GM21717 (cell line): Measurements from ENCODE around the gene TMEM11.

Experiments used
- ATAC-seq: cut with Tn5 transposase; IDR thresholded peaks from one replicate; pipeline ENCODE4 v1.9.1; 2021; ENCODE audit warnings: mild to moderate bottlenecking, moderate library complexity; ENCODE audit not compliant: unreplicated experiment

TMEM11 gene

DNA sequence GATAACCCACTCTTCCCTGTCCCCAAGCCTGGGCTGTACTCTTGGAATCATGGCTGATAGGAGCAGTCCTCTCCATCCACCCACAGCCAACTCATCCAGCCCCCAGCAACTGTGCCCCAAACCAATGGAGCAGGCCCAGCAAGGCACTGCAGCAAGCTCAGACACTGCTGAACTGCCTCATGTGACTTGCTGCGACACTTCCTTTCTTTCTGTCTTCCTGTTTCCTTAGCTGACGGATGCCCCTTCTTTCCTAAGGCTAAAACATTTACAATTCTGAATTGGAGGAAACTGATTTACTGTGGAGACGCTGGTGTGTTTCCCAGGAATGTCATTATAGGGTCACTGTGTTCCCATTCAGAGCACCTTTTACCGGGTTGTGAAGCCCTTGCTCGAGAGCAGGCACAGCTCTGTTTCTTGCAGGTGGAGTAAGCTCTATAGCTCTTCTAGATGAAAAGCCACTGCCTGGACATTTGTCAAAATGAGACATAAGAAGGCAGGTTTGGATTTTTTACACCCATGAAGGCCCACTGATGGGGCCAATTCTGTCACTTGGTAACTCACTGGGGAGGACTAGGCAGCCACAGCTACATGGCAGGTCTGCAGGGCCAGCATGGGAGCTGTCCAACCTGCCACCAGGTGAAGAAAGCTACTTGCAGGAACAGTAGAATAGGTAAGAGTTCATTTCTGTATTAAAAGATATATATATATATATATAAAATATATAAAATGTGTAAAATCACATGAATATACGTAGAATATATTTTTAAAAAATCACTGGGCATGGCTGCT is 27.4 kb downstream of the TMEM11 start:
- no peak for ATAC-seq

DNA sequence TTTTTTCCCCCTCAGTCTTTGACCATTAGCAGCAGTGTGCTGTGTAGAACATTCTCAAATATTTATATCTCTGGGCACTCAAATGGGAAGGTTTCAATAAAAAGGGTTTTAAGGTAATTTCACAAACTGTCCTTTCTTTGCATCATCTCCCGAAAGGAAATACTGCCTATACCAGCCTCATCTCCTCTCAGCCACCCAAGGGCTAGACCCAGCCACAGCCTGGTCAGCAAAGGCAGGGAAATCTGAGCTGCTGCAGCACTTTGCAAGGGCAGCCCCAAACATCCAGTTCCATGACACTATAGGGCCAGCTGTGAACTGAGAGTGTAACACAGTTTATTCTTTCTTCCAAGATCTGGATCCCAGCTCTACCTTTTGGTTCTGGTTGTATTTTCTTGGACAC is 28.9 kb downstream of the TMEM11 start:
- no peak for ATAC-seq

DNA sequence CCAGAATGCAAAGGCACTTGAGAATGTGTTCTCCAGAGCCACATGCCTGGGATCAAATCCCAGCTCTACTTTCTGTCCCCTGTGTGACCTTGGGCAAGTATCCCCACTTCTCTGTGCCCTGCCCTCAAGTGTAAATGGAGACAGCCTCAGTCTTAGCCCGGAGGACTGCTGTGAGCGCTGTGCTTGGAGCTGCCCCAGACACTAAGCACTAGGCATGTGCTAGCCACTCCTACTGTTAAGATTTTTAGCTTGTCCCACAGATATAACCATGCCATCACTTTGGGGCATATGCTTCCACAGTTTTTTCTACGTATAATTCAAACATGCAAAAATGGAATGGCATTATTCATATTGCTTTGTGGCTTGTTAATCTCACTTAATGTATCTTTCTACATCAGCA is 29.4 kb downstream of the TMEM11 start:
- no peak for ATAC-seq

DNA sequence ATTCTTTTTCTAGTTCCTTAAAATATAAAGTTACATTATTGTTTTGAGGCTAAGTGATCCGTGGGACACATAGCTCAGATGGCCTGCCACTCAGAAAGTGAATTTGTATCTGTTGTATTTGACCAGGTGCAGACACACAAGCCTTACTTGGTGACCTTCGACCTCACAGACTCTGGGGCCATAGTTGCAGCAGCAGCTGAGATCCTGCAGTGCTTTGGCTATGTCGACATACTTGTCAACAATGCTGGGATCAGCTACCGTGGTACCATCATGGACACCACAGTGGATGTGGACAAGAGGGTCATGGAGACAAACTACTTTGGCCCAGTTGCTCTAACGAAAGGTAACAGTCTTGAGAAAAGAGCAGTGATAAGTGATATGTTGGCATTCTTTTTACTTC is 30.5 kb downstream of the TMEM11 start:
- no peak for ATAC-seq

DNA sequence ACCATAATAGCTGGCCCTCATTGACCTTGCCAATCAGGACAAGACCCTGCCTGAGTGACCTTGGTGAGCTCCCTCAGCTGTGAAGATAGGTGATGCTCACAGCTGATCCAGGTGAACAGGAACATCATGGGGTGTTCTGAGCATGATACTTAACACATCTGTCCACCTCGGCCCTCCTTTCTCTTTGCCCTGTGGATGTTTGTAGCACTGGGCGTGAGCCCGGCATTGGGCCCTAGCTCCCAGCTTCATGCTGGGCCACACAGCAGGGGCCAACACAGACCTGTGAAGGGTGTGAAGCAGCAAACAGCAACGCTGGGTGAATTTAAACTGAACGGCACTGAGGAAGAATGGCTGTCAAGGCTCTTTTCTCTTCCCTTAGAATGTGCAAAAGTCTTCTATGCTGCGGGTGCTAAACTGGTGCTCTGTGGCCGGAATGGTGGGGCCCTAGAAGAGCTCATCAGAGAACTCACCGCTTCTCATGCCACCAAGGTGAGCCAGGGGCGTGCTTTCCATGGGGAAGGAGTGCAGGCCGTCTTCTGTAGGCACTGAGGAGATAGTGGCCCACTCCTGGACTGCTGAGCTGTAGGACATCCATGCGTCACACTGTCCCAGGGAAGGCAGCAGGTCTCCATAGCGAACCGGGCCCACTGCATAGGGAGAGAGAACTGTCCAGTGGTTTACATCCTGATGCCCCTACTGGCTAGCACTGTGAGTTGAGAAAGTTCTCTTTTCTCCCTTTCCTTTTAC is 35.9 kb downstream of the TMEM11 start:
- no peak for ATAC-seq

DNA sequence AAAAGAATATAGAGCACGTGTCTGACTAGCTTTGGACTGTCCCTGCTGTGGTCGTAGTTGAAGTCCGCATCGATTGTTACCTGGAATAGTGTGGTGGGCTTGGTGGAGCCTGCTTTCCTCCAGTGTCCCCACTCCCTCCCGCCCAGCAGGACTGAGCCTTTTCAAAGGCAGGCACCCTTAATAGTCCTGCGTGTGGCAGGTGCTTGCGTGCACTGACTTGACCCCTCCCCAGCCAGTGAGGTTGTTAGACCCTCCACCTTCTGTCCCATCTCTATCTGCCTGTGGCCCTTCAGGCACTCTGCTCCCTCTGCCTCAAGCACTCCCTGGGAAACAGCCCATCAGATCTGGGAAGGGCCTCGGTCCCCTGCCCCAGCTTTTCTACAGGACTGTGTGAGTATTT is 36.6 kb downstream of the TMEM11 start:
- no peak for ATAC-seq

DNA sequence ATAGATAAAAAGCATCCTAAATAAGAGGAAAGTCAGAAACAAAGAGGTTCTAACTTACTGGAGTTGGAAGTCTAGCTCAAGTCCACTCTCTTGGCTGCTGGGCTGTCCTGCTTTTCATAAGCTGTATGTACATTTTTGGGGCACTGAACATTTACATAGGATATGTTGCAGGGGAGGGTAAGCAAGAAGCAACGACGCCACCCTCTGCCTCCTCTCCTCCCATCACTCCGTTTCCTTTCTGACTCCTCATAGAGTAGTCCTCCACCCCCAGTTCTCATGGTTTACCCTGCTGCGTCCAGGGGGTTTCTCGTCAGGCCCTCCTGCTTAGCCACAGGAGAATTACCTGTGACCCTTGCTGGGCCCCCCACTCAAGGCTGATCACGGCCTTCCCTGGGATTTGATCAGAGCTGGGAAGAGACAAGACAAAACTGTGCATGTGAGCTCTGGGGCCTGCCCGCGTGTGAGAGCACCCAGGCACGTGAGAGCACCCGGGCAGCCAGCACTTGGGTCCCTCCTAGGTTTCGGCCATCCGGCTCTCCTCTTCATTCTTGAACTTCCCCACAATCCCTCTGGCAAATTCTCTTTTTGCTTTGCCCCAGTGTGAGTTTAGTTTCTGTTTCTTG is 37.1 kb downstream of the TMEM11 start:
- no peak for ATAC-seq

DNA sequence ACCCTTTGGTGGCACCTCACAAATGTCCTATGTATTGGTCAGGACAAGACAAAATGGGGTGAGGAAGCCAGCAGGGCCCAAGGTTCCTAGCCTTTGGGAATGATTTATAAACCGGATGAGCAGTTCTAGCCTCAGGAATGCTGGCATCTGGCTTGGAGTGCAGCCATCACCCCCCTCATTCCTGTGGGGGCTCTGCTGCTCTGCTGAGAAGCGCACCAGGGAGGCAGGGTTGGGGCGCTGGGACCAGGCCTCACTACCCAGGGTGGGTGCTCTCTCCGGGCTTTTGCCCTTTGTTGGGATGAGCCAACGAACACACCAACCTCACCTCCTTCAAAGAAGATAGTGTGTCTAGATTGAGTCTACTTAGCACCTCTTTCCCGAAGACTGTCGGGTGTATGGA is 39.2 kb downstream of the TMEM11 start:
- no peak for ATAC-seq

DNA sequence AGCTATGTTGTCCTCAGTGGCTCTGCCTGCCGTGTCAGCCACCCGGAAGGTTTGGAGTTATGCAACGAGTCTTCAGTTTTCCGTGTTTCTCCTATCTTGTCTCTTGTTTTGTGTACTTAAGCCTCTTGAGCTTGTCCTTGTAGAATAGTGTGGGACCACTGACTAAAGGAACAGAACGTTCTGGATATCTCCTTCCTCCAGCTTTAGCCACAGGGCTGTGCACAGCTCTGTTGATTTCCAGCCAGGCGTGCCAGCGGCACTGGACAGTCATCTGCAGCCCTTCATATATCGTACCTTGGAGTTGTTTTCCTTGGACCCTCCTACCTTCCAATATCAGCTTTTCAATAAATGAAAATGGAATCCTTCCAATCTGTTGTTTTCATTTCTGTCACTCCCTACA is 39.8 kb downstream of the TMEM11 start:
- no peak for ATAC-seq

DNA sequence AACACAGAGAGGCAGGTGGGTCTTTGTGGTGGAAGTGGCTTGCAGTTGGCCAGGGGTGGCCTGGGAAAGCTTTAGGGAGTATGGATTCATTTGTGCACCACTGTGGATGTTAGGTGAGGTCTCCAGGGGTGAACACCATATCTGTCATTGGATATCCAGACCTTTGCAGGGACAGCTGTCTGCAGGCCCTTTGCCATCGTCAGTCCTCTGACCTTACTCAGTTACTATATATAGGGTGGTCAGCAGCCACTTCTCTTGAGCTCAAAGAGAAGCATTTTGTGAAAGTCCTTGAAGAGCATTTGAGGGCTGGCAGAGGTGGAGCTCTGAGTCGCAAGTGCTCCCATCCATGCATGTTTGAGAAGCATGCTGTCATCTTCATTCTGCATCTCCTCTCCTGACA is 40.4 kb downstream of the TMEM11 start:
- no peak for ATAC-seq

DNA sequence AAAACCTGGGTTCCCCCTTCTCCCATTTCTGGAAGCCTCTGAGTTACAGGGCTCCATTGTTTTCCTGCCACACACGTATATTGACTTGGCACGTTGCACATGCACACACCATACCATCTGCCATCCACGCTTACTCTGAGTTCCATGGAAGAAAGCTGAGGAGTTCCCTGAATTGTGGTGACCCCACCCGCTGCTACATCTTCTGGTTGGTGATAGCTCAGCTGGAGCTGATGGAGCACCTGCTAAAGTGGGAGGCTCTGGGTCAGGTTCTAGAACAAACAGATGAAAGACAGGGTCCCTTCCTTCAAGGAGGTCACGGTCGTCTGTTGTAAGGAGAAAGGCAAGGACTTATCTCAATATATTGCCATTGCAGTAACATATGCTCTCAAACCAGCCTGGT is 41.1 kb downstream of the TMEM11 start:
- no peak for ATAC-seq

DNA sequence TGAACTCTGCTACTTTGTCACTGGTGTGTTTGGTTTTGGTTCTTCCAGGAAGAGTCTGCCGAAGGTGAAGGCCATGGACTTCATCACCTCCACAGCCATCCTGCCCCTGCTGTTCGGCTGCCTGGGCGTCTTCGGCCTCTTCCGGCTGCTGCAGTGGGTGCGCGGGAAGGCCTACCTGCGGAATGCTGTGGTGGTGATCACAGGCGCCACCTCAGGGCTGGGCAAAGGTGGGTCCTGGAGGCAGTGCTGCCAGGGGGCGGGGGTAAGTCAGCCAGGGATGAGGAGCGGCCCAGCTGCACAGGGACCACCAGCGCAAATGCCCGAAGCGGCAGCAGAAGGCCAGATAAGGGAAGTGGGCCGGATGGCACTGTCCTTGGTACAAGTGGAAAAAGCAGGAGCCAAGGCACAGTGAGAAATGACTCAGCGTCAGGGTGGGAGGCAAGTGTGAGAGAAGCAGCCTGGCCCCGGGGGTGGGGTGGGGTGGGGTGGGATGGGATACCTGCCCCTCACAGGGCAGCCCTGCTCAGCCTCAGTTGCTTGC is 41.9 kb downstream of the TMEM11 start:
- ATAC-seq: no peak

DNA sequence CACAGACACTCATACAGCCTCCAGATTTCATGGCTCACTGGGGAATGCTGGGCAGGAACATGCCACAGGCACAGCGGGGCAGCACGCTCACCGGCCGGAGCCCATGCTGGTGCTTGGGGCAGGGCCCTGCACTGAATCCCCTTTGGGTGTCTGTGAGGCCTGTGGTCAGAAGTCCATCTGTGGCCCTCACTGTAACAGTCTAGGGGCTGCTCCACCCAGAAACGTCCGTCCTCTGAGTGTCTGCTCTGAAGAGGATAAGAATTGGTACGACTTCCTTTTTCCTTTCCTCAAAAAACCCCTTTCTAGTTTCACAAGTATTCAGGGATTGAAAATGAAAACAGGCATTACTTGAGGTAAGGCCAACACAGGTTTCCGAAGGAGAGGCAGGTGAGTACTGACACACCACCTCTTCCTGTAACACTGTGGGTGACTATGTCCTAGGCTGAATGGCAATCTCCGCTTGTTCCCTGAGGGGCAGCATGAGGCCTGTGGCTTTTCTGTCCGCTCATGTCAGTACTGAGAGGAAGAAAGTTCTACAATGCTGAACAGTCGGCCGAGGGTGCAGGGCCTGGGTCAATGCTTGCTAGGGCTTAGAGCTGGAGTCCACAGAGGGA is 42.5 kb downstream of the TMEM11 start:
- ATAC-seq: peak; percentile 89

DNA sequence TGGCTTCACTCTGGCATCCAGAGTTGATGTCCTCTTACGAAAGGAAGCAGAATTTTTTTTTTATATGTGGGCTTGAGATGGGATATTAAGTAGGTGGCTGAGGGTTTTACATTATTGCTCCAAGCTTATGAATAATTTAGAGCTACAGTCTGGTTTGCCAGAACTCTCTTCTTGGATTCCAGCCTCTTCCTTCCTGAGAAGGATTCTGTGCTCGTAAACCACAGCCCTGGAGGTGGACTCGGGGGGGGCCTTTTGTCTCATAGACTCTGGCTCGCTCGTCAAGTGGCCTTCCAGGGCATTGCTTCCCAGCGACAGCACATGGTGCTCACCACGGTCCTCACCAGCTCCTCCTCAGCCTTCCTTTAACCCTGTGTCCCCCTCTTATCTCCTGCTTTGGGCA is 43.2 kb downstream of the TMEM11 start:
- no peak for ATAC-seq

DNA sequence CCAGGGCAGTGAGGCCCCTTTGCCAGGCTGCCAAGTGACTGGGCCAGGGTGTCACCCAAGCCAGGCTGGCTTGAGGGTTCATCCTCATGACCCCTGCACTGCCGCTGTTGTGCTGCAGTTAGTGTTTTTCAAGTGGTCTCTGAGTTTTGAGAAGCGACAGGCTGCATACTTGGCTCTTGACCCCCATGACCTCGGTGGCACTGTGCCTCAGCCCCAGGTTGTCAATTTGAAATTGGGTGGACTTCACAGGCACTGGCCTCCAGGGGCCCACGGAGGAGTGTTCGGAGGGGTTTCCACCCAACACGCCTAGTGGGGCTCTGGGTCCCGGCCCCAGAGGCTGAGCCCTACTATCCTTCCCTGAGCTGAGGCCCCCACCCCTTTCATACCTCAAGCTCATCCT is 44.5 kb downstream of the TMEM11 start:
- ATAC-seq: no peak

DNA sequence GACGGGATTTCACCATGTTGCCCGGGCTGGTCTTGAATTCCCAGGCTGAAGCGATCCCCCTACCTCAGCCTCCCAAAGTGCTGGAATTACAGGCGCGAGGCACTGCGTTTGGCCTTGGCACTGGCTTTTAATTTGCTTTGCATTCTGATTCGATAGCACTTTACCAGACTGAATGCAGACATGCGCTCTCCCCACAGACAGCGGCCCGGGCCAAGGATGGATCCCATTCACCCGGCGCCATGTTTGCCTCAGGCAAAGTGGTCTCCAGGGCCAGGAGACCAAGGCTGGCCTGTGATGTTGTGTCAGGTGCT is 45.5 kb downstream of the TMEM11 start:
- no peak for ATAC-seq

DNA sequence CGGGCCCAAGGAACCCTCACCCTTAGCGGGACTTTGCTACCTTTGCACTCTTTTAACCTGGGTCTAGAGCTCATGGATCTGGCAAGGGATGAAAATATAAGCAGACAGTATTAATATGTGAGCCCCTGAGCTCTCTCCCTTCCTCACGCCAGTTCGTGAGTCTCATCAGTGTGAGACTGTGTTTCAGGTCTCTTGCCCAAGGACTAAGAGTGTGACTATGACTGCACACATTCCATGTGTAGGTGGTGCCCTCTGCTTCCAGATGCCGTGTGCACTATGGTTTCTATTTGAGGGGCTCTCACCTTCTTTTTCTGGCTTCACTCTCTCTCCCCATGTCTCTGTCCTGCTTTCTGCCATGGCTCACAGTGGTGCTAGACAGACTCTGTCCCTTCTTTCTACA is 46.7 kb downstream of the TMEM11 start:
- no peak for ATAC-seq

DNA sequence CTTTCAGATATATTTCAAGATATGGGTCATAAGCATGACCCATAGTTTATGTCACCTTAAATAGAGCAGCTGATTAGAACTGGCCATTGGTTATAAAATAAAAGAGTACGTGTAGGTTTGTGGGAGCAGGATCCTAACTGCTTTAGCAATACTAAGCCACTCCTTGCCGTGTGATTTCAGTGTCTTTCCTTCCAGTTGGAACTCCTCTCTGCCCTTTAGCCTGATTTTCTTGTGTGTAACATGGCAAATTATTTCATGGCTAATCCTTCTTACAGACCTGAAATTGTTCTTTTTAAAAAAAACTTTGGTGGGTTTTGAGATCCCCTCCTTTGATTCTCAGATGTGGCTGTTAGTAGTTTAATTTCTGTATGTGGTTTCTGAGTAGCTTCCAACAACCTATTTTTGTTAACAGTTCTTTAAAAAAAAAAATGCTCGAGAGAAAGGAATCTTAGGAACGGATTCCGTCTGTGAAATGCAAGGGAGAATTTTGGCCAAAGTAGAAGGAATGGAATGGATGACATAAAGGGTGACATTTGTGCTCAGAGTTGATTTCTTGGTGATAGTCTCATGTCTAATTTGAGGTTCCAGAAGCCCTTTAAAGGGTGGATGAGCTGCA is 47.3 kb downstream of the TMEM11 start:
- ATAC-seq: no peak

DNA sequence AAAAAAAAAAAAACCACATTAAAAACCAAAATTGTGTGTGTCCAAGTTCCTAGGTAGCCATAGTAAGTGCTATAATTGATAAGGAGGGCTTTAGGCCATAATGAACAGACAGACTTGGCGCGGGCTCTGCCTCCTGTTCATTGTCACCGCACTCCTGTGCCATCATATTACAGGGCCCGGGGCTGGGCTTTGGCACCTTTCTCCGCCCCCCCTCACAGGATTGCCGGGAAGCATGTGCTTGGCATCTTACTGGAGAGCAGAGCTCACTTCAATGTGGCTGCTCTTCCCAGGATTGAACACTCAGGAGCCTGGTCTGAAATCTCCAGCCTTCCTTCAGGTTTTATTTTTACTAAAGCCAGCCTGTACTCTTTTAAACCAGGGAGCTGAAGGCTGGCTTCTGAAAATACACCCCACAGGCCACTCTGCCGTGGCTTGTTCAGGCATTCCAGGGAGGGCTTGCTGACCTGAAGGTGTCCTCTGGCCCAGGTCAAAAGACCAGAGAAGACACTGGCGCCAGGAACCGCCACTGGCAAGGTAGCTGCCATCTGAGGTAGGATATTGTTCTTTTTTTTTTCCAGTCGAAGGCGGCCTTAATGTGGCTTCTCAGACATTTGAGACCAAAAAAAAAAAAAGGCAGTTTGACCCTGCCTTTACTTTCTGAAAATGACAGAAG is 47.9 kb downstream of the TMEM11 start:
- no peak for ATAC-seq

DNA sequence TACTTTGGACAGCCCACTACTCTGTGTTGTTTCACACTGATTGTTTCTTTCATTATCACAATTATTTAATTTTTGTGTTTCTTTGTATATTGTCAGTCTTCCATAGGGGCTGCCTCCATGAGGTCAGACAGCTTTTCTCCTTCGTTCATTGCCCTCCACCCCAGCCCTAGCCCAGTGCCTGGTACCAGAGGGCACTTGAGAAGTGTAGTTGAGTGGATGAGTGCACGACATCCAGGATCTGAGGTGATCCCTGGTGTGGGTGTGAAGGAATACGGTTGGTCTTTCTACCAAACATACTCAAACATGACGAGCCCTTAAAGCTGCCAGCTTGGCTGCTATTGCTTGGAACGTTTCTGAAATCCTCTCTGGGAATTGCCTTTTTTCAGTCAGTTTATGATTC is 49.3 kb downstream of the TMEM11 start:
- ATAC-seq: no peak

DNA sequence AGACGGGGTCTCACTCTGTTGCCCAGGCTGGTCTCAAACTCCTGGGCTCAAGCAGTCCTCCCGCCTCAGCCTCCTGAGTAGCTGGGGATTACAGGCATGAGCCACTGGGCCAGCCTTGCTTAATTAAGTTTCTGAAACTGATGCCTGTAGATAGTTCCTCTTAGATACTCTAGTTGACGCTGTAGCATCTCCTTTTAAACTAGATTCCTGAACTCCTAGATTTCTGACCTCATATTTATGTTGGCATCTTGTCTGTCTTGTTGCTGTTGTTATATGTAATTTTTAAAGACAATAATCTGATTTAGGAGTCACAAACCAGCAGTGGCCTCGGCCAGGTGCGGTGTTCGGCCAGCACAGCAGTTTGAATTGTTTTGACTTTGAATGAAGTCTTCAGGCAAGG is 49.7 kb downstream of the TMEM11 start:
- no peak for ATAC-seq
